Measurements from ENCODE around the gene LRRC28.

The LRRC28 gene

DNA sequence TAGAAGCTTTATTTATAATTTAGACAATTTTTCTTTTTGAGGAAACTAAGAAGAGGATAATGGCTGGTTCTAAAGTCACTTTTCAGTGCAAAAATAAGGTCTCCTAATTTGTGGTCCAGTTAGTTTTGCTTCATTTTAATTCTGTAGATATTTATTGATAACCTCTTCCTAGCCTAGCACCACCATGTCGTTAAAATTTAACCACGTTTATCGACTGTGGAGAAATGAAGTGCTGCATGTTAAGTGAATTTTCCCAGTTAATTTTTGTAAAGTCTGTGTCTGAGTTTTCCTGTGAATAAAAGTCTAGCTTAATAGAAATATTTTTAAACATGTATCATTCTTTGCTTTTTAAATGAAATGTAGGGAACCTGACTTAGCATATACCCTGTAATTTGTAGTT, 16.7 kb downstream of the LRRC28 start:
- H3F3A ChIP-seq (ENCODE audit: control insufficient read depth, insufficient read depth), result no peaks in the 10 kb centered on the region; the same call in 1 of the 2 replicates
- no peaks in the 10 kb centered on the region for H3K9me2 ChIP-seq (replicated peaks; ENCODE audit: control insufficient read depth, low read length)
- H3K9me3 ChIP-seq (ENCODE audit: control insufficient read depth, insufficient read depth, low read length), result no peaks in the 10 kb centered on the region
- H3K36me3 ChIP-seq (ENCODE audit: control insufficient read depth, low read length), result no peaks in the 10 kb centered on the region
- no peaks in the 10 kb centered on the region for H3K79me2 ChIP-seq (ENCODE audit: control insufficient read depth, low read length)
- no peaks in the 10 kb centered on the region for H4K20me1 ChIP-seq (ENCODE audit: control insufficient read depth, insufficient read depth, low read depth, low read length)
- no peaks in the 10 kb centered on the region for H3K27me3 ChIP-seq (ENCODE audit: control insufficient read depth, low read length)
- H3K4me1 ChIP-seq (ENCODE audit: control insufficient read depth, low read length), result 0 out of 2 replicates have a peak, but pooled peaks cover 4% of the 10 kb centered on the region
- no peak overlapping the region for H3K4me2 ChIP-seq (ENCODE audit: low read length)
- TF ChIP-seq CTCF (IDR thresholded peaks at IDR 0.05; ENCODE audit: low read depth, low read length, poor library complexity, severe bottlenecking) (no peak), EZH2phosphoT487 (IDR thresholded peaks at IDR 0.05; ENCODE audit: borderline replicate concordance, low read length) (no peak)
- H3K27ac ChIP-seq (ENCODE audit: low read depth, low read length), result no peak overlapping the region
- no peak overlapping the region for H3K4me3 ChIP-seq (ENCODE audit: low read length)

- 0 out of 2 replicates have a peak, but pooled peaks cover 4% of the 10 kb centered on the region for H3K4me1 ChIP-seq (ENCODE audit: control insufficient read depth, low read length)
- H3K27me3 ChIP-seq (ENCODE audit: control insufficient read depth, low read length), result no peaks in the 10 kb centered on the region
- H3K27ac ChIP-seq (ENCODE audit: low read depth, low read length), result no peak overlapping the region
- H3K4me3 ChIP-seq (ENCODE audit: low read length), result no peak overlapping the region
- H3K9me3 ChIP-seq (ENCODE audit: control insufficient read depth, insufficient read depth, low read length), result no peaks in the 10 kb centered on the region
- no peaks in the 10 kb centered on the region for H4K20me1 ChIP-seq (ENCODE audit: control insufficient read depth, insufficient read depth, low read depth, low read length)
- H3K36me3 ChIP-seq (ENCODE audit: control insufficient read depth, low read length), result no peaks in the 10 kb centered on the region
- no peak for TF ChIP-seq EZH2phosphoT487 (IDR thresholded peaks at IDR 0.05; ENCODE audit: borderline replicate concordance, low read length)
- TF ChIP-seq CTCF (IDR thresholded peaks at IDR 0.05; ENCODE audit: low read depth, low read length, poor library complexity, severe bottlenecking), result no peak
- H3F3A ChIP-seq (ENCODE audit: control insufficient read depth, insufficient read depth), result no peaks in the 10 kb centered on the region; the same call in 1 of the 2 replicates
- no peaks in the 10 kb centered on the region for H3K79me2 ChIP-seq (ENCODE audit: control insufficient read depth, low read length)
- H3K4me2 ChIP-seq (ENCODE audit: low read length), result no peak overlapping the region
- H3K9me2 ChIP-seq (replicated peaks; ENCODE audit: control insufficient read depth, low read length), result no peaks in the 10 kb centered on the region
Measured at GRCh38 chr15:99268431-99268830, 17.1 kb downstream of the LRRC28 start.

DNA sequence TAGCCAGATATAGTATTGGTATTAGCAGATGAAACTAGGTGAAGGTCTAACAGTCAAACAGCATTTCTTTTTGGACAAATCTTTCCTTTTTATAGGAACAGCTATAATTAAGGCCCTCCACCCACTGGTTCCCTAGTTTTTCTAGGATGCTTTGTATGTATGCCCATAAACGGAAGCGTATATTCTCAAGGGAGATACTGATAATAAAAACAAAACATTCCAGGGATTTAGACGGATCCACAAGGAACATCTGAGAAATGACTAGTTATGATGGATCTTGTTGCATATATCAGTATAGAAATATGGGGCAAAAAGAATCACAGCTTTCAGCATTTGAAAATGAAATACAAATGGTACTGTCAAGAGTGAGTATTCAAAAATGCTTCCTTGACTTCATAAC, 22.5 kb downstream of the LRRC28 start:
- H3K36me3 ChIP-seq (ENCODE audit: control insufficient read depth, low read length), result no peaks in the 10 kb centered on the region
- no peak overlapping the region for H3K4me3 ChIP-seq (ENCODE audit: low read length)
- H3K9me3 ChIP-seq (ENCODE audit: control insufficient read depth, insufficient read depth, low read length), result no peaks in the 10 kb centered on the region
- no peaks in the 10 kb centered on the region for H3K9me2 ChIP-seq (replicated peaks; ENCODE audit: control insufficient read depth, low read length)
- H3F3A ChIP-seq (ENCODE audit: control insufficient read depth, insufficient read depth), result peaks cover 5% of the 10 kb centered on the region; the same call in 1 of the 2 replicates
- H3K4me2 ChIP-seq (ENCODE audit: low read length), result no peak overlapping the region
- TF ChIP-seq CTCF (IDR thresholded peaks at IDR 0.05; ENCODE audit: low read depth, low read length, poor library complexity, severe bottlenecking) (no peak), EZH2phosphoT487 (IDR thresholded peaks at IDR 0.05; ENCODE audit: borderline replicate concordance, low read length) (no peak)
- no peaks in the 10 kb centered on the region for H3K79me2 ChIP-seq (ENCODE audit: control insufficient read depth, low read length)
- H3K27ac ChIP-seq (ENCODE audit: low read depth, low read length), result no peak overlapping the region
- H3K4me1 ChIP-seq (ENCODE audit: control insufficient read depth, low read length), result peaks cover 14% of the 10 kb centered on the region
- H3K27me3 ChIP-seq (ENCODE audit: control insufficient read depth, low read length), result no peaks in the 10 kb centered on the region
- no peaks in the 10 kb centered on the region for H4K20me1 ChIP-seq (ENCODE audit: control insufficient read depth, insufficient read depth, low read depth, low read length)

Measured in DOHH2 (cell line).